Upper lobe of left lung (tissue), 6 donors: ENCODE results near the gene UBE2B. TPM values are rescaled to one million over a fixed set of nuclear protein-coding genes. Genes with fewer than 3 reads are reported as not detected.
A peak's percentile ranks its signal among the peaks of the same experiment; 100 is the strongest.

Source experiments
- ATAC-seq, 2 donors: fragments of 200-7000 bp; cut with Tn5 transposase; one replicate each; pipeline ENCODE4 v1.9.1; 2022; ENCODE audit warnings: mild to moderate bottlenecking in 2 of 2, moderate library complexity in 2 of 2; ENCODE audit not compliant: low FRiP score in 2 of 2
- DNase-seq, 2 donors: peaks; one replicate each; pipeline ENCODE4 v3.0.0-alpha.2; 2019 to 2020
- H3K27ac ChIP-seq, 4 donors: fragments of 200-600 bp; sonication (generic); one replicate each; pipeline ENCODE4 v1.5.1; 2016 to 2019
- H3K27me3 ChIP-seq, 4 donors: fragments of 200-600 bp; sonication (generic); one replicate each; pipeline ENCODE4 v1.5.1; 2017 to 2019
- H3K36me3 ChIP-seq, 4 donors: fragments of 200-600 bp; sonication (generic); one replicate each; pipeline ENCODE4 v1.5.1; 2016 to 2019
- H3K4me1 ChIP-seq, 4 donors: fragments of 200-600 bp; sonication (generic); one replicate each; pipeline ENCODE4 v1.5.1; 2018 to 2019
- H3K4me3 ChIP-seq, 4 donors: fragments of 200-600 bp; sonication (generic); one replicate each; pipeline ENCODE4 v1.5.1; 2017 to 2019; ENCODE audit warnings: mild to moderate bottlenecking in 2 of 4, moderate library complexity in 1 of 4
- H3K9me3 ChIP-seq, 4 donors: fragments of 200-600 bp; sonication (generic); one replicate each; pipeline ENCODE4 v1.5.1; 2018 to 2019
- EP300 ChIP-seq, 4 donors: sonication (generic); formaldehyde crosslinking; IDR thresholded peaks; one replicate each; pipeline ENCODE4 v1.5.1; 2017; ENCODE audit warnings: antibody characterized with exemption in 4 of 4, control low read depth in 2 of 4
- POLR2A ChIP-seq, 4 donors: fragments of 450-650 bp; IDR thresholded peaks; one replicate each; pipeline ENCODE4 v1.5.1; 2016 to 2017; ENCODE audit warnings: antibody characterized with exemption in 4 of 4, mild to moderate bottlenecking in 2 of 4
- POLR2AphosphoS5 ChIP-seq, 2 donors: sonication (generic); formaldehyde crosslinking; IDR thresholded peaks; one replicate each; pipeline ENCODE4 v1.5.1; 2017; ENCODE audit warnings: antibody characterized with exemption in 2 of 2
- WGBS, 2 donors: methylation state at CpG; one replicate each; pipeline ENCODE4 v1.1.5; 2017 to 2018; 5-methylcytosine and 5-hydroxymethylcytosine counted together
- total RNA-seq, 6 donors: library from RNA; depleted of rRNA in 4 of 6; stranded (reverse); fragments of >200 nt in 4 of 6; gene quantifications; one replicate each; pipeline versions ENCODE4 v1.1.0 to v1.2.1, GENCODE V29; 2016 to 2021
- TF ChIP-seq, protein P1 (sequence below), 6 experiments: fragments of 450-650 bp in 4 of 6; fragments of 200-600 bp in 2 of 6; sonication (generic) in 2 of 6; IDR thresholded peaks; one replicate each; pipeline ENCODE4 v1.5.1; 2016 to 2019; ENCODE audit warnings: antibody characterized with exemption in 6 of 6
- donor health status: DM: no; HTN: no; CAD: no; lungs with moderate emphysema.
- donor health status: DM: no; HTN: yes; CAD: no; lungs with severe emphysema.

The UBE2B gene
- total RNA-seq, 6 donors from 2014 or later, result 34.6 to 146 (median 70.7) TPM

DNA sequence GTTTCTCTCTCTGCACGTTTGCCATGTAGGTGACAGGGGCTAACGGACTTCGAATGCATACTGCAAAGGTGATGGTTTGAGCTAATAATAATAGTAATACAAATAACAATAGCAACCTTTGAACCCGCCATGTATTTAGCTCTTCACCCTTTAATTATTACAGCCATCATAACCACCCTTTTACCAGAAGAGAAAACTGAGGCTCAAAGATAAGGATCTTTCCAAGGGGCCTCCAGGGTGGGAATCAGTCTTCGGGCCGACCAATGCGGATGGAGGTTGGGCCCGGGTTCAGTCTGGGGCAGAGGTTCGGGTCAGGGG is 39.8 kb downstream of the UBE2B start:
- WGBS, 2 donors, result 6 to 10% methylated on average over 8 to 9 of the region's 9 CpGs
- Histone ChIP-seq H3K9me3 (no peaks in the 10 kb centered on the region), H3K27ac (peak overlapping the region; percentile 83 to 92 (median 88)), H3K36me3 (peaks cover 0 to 12% (median 2%) of the 10 kb centered on the region in 4 donors), H3K4me3 (peak overlapping the region; percentile 65 to 97 (median 90)), H3K27me3 (no peaks in the 10 kb centered on the region), H3K4me1 (peaks cover 22 to 35% (median 24%) of the 10 kb centered on the region in 4 donors)
- TF ChIP-seq EP300 (IDR thresholded peaks at IDR 0.05), result no peak
- TF ChIP-seq, protein P1, sequence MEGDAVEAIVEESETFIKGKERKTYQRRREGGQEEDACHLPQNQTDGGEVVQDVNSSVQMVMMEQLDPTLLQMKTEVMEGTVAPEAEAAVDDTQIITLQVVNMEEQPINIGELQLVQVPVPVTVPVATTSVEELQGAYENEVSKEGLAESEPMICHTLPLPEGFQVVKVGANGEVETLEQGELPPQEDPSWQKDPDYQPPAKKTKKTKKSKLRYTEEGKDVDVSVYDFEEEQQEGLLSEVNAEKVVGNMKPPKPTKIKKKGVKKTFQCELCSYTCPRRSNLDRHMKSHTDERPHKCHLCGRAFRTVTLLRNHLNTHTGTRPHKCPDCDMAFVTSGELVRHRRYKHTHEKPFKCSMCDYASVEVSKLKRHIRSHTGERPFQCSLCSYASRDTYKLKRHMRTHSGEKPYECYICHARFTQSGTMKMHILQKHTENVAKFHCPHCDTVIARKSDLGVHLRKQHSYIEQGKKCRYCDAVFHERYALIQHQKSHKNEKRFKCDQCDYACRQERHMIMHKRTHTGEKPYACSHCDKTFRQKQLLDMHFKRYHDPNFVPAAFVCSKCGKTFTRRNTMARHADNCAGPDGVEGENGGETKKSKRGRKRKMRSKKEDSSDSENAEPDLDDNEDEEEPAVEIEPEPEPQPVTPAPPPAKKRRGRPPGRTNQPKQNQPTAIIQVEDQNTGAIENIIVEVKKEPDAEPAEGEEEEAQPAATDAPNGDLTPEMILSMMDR (IDR thresholded peaks at IDR 0.05), result no peak
- TF ChIP-seq POLR2A (IDR thresholded peaks at IDR 0.05), result no peak
- no peak for TF ChIP-seq POLR2AphosphoS5 (IDR thresholded peaks at IDR 0.05)
- no peak for ATAC-seq
- no peak for DNase-seq

DNA sequence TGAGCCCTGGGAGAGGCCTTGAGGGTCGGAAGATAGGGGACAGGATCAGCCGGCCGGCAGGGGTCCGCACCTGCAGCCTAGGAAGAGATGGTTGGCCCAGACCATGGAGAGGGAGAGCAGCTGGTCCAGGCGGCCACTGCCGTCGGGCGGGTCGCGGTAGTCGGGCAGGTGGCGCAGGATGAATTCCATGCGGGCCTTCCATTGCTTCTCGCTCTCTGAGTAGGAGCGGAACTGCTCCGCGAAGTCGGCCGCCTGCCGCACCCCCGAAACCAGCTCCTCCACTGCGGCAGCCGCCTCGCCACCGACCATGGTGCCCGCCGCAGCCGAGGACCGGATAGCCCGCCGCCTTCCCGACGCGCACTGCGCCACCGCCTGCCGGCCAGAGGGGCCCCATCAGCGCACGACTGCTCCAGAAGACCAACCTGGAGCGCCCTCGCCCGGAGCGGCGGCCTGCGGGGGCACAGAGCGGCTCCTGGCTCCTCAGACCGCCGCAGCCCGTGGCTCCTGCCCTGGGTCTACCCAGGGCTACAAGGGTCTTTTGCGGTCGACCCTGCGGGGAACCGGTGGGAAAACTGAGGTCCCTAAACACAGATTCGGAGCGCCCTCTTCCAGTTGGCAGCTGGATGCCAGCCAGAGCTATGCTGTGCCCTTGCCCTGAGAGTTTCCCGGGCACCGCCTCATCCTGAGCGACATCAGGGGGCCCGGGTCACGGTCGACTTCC is 40.3 kb downstream of the UBE2B start, which contains the start of gene CDKN2AIPNL:
Gene CDKN2AIPNL, minus strand, starts transcription at position 336 of the 721 bp plus-strand sequence. Its CDS starts 27 bp downstream, at position 309.
- peak; percentile 94 to 98 for DNase-seq
- WGBS, 2 donors, result 0% methylated on average over 6 to 13 of the region's 61 CpGs
- peak within 1 kb of the TSS; percentile 83 to 92 (median 88) for H3K27ac ChIP-seq
- peaks cover 22 to 35% (median 24%) of the 10 kb centered on the region in 4 donors for H3K4me1 ChIP-seq
- TF ChIP-seq, protein P1 (IDR thresholded peaks at IDR 0.05), result peak; percentile 73 to 97 (median 95)
- peak in 1 of 4 donors; percentile 65 for TF ChIP-seq EP300 (IDR thresholded peaks at IDR 0.05)
- peak; percentile 84 to 90 for TF ChIP-seq POLR2AphosphoS5 (IDR thresholded peaks at IDR 0.05)
- peak in 3 of 4 donors; percentile 50 to 78 (median 71) for TF ChIP-seq POLR2A (IDR thresholded peaks at IDR 0.05)
- peak within 1 kb of the TSS; percentile 65 to 97 (median 90) for H3K4me3 ChIP-seq
- H3K9me3 ChIP-seq, result no peaks in the 10 kb centered on the region
- no peaks in the 10 kb centered on the region for H3K27me3 ChIP-seq
- H3K36me3 ChIP-seq, result peaks cover 0 to 6% (median 0%) of the 10 kb centered on the region in 4 donors
- ATAC-seq, result peak; percentile 97 to 99

DNA sequence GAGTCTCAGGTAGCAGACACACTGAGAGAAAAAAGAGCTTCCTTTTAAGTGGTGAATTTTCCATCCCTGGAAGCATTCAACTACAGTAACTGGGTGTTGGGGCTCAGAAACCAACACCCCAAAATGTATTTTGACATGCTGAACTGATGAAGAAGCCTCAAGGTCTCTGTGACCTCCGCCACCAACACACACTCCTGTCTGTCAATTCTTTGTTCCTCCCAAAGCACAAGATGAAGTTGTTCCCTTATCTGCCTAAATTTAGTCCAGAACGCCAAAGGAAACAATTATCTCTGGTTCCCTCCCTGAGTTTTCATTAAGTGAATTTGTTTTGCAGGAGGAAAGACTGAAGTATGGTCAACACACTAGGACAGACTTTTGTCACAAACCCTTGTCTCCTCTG is 41.7 kb downstream of the UBE2B start:
- 69 to 75% methylated on average over 2 of the region's 2 CpGs for WGBS, 2 donors
- no peaks in the 10 kb centered on the region for H3K27me3 ChIP-seq
- peaks cover 22 to 35% (median 24%) of the 10 kb centered on the region in 4 donors for H3K4me1 ChIP-seq
- no peak for ATAC-seq
- H3K9me3 ChIP-seq, result no peaks in the 10 kb centered on the region
- peak overlapping the region in 3 of 4 donors; percentile 83 to 92 (median 86) for H3K27ac ChIP-seq
- TF ChIP-seq EP300 (IDR thresholded peaks at IDR 0.05) (no peak), POLR2A (IDR thresholded peaks at IDR 0.05) (no peak), POLR2AphosphoS5 (IDR thresholded peaks at IDR 0.05) (no peak)
- TF ChIP-seq, protein P1 (IDR thresholded peaks at IDR 0.05), result no peak
- H3K4me3 ChIP-seq, result no peak overlapping the region
- DNase-seq, result no peak
- no peaks in the 10 kb centered on the region for H3K36me3 ChIP-seq

DNA sequence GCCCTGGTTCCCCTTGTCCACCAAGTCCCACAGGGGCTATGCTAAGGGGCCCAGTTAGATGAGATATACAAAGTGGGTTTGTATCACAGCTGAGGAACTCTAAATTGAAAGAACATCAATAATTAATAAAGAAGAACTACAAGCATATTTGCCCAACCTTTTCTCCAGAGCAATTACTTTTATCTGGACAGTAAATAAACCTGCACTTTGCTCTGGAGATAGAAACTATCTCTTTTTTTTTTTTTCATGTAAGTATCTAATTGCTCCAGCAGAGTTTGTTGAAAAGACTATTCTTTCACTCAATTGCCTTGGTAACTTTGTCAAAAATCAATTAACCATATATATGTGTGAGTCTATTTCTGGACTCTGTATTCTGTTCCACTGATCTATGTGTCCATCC is 46.3 kb downstream of the UBE2B start:
- Histone ChIP-seq H3K27me3 (no peaks in the 10 kb centered on the region), H3K27ac (no peak overlapping the region), H3K4me3 (no peak overlapping the region), H3K9me3 (no peaks in the 10 kb centered on the region), H3K4me1 (peaks cover 0 to 4% (median 2%) of the 10 kb centered on the region in 4 donors), H3K36me3 (no peaks in the 10 kb centered on the region)
- DNase-seq (no peak), ATAC-seq (no peak)
- TF ChIP-seq EP300 (IDR thresholded peaks at IDR 0.05) (no peak), POLR2AphosphoS5 (IDR thresholded peaks at IDR 0.05) (no peak), POLR2A (IDR thresholded peaks at IDR 0.05) (no peak)
- TF ChIP-seq, protein P1 (IDR thresholded peaks at IDR 0.05), result no peak
